ENCODE results near the gene CPD. TPM values are rescaled to one million over a fixed set of nuclear protein-coding genes. Genes with fewer than 3 reads are reported as not detected.
A peak's percentile ranks its signal among the peaks of the same experiment; 100 is the strongest.

The CPD gene
- total RNA-seq, 2 experiments from 2014 or later: 26.2 to 30.7 TPM

- Histone ChIP-seq H3K4me1 (ENCODE audit: insufficient read depth, low read length) (peaks cover 7% of the 10 kb centered on the region), H3K9me3 (ENCODE audit: control insufficient read depth in 1 of 2, insufficient read depth in 1 of 2, low read length in 2 of 2) (no peaks in the 10 kb centered on the region), H3K27me3 (ENCODE audit: control insufficient read depth in 1 of 2, insufficient read depth in 2 of 2, low read length in 2 of 2) (no peaks in the 10 kb centered on the region), H3K4me3 (ENCODE audit: low read length) (no peak overlapping the region), H3K27ac (ENCODE audit: low read depth in 1 of 2, low read length in 2 of 2) (no peak overlapping the region), H3K36me3 (ENCODE audit: insufficient read depth, low read length) (peaks cover 67% of the 10 kb centered on the region)
- Mint-ChIP-seq H3K4me3 (no peak overlapping the region), H3K27ac (no peak overlapping the region), H3K4me1 (ENCODE audit: low read depth) (peaks cover 36% of the 10 kb centered on the region), H3K36me3 (ENCODE audit: low read depth) (peaks cover 75% of the 10 kb centered on the region), H3K27me3 (no peaks in the 10 kb centered on the region), H3K9me3 (no peaks in the 10 kb centered on the region)
- CTCF ChIA-PET: no interaction called here
- no peak for DNase-seq
- TF ChIP-seq CTCF (IDR thresholded peaks at IDR 0.05): no peak
- intact Hi-C loops (cut with DNase I, micrococcal nuclease): no loop called here
- no peak for ATAC-seq (ENCODE audit: poor library complexity)
- POLR2A ChIA-PET: interaction anchor here (0.6 kb wide), 1 partner anchor 871 kb away, joined by 3 read pairs; no protein-coding TSS in a partner anchor
Measured at GRCh38 chr17:30483159-30483558, 104.4 kb downstream of the CPD start.

DNA sequence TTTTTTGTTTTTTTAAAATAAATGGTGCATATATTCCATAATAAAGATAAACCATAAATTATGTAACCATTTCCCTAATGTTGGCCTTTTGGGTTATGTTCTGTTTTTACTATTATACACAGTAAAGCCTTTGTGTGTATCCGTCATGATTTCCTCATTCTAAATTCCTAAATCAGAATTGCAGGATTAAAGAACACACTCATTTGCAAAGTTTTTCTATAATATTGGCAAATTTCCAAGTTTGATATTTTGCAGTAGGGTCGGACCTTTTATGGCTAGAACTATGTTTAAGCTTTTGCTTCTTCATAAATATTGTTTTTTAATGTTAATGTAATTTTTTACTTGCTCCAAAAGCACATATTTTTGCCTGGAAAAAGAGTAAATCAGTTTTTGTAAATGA is 115.1 kb downstream of the CPD start:
- peaks cover 11% of the 10 kb centered on the region for H3K4me1 Mint-ChIP-seq (ENCODE audit: low read depth)
- H3K27me3 Mint-ChIP-seq: no peaks in the 10 kb centered on the region
- ChIA-PET POLR2A (no interaction called here), CTCF (interaction anchor here (0.9 kb wide), 1 partner anchor 17 kb away, joined by 3 read pairs; no protein-coding TSS in a partner anchor)
- ATAC-seq (ENCODE audit: poor library complexity): no peak
- H3K36me3 Mint-ChIP-seq (ENCODE audit: low read depth): peaks cover 96% of the 10 kb centered on the region
- no peaks in the 10 kb centered on the region for H3K9me3 Mint-ChIP-seq
- Histone ChIP-seq H3K36me3 (ENCODE audit: insufficient read depth, low read length) (peaks cover 89% of the 10 kb centered on the region), H3K27ac (ENCODE audit: low read depth in 1 of 2, low read length in 2 of 2) (no peak overlapping the region), H3K27me3 (ENCODE audit: control insufficient read depth in 1 of 2, insufficient read depth in 2 of 2, low read length in 2 of 2) (no peaks in the 10 kb centered on the region), H3K4me1 (ENCODE audit: insufficient read depth, low read length) (no peaks in the 10 kb centered on the region), H3K4me3 (ENCODE audit: low read length) (no peak overlapping the region), H3K9me3 (ENCODE audit: control insufficient read depth in 1 of 2, insufficient read depth in 1 of 2, low read length in 2 of 2) (no peaks in the 10 kb centered on the region)
- no peak for TF ChIP-seq CTCF (IDR thresholded peaks at IDR 0.05)
- H3K4me3 Mint-ChIP-seq: no peak overlapping the region
- intact Hi-C loops (cut with DNase I, micrococcal nuclease): no loop called here
- no peak for DNase-seq
- H3K27ac Mint-ChIP-seq: no peak overlapping the region

DNA sequence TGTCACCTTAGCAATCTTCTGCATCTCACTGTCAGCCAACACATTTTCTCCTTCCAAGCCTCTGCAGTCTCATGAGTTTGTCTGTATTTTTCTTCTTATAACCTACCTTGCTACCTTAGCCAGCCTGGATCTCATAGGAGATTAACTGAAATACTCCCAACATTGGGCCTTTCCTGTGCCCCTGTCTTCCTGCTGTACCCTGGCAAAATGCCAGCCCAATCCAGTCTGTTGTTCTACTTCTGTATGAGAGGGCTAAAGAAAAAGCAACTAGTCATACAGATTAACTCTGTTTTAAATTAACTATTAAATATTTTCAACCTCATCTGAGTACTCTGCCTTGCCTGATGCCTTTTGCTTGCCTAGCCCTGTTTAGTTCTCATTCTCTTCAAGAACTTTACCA is 116.9 kb downstream of the CPD start:
- peaks cover 79% of the 10 kb centered on the region for H3K36me3 ChIP-seq (ENCODE audit: insufficient read depth, low read length)
- ATAC-seq (ENCODE audit: poor library complexity): no peak
- no peaks in the 10 kb centered on the region for H3K27me3 Mint-ChIP-seq
- H3K27ac Mint-ChIP-seq: no peak overlapping the region
- ChIA-PET POLR2A (no interaction called here), CTCF (no interaction called here)
- no peaks in the 10 kb centered on the region for H3K9me3 Mint-ChIP-seq
- H3K4me3 ChIP-seq (ENCODE audit: low read length): no peak overlapping the region
- H3K9me3 ChIP-seq (ENCODE audit: control insufficient read depth in 1 of 2, insufficient read depth in 1 of 2, low read length in 2 of 2): no peaks in the 10 kb centered on the region
- TF ChIP-seq CTCF (IDR thresholded peaks at IDR 0.05): no peak
- DNase-seq: peak in 1 of 14 experiments; percentile 8
- no peaks in the 10 kb centered on the region for H3K4me1 ChIP-seq (ENCODE audit: insufficient read depth, low read length)
- H3K27me3 ChIP-seq (ENCODE audit: control insufficient read depth in 1 of 2, insufficient read depth in 2 of 2, low read length in 2 of 2): no peaks in the 10 kb centered on the region
- peaks cover 22% of the 10 kb centered on the region for H3K4me1 Mint-ChIP-seq (ENCODE audit: low read depth)
- H3K4me3 Mint-ChIP-seq: no peak overlapping the region
- H3K27ac ChIP-seq (ENCODE audit: low read depth in 1 of 2, low read length in 2 of 2): no peak overlapping the region
- peaks cover 96% of the 10 kb centered on the region for H3K36me3 Mint-ChIP-seq (ENCODE audit: low read depth)
- intact Hi-C loops (cut with DNase I, micrococcal nuclease): no loop called here

Measured in CD4-positive, alpha-beta T cell (primary cell).